Endothelial cell of hepatic sinusoid (primary cell): ENCODE data around the gene SOCS6.

Experiments
- in situ Hi-C: cut with HindIII; loops from 2 replicates; pipeline ENCODE4 v1.10.0; 2017; ENCODE audit warnings: low sequenced_read_pairs

The SOCS6 gene, protein sequence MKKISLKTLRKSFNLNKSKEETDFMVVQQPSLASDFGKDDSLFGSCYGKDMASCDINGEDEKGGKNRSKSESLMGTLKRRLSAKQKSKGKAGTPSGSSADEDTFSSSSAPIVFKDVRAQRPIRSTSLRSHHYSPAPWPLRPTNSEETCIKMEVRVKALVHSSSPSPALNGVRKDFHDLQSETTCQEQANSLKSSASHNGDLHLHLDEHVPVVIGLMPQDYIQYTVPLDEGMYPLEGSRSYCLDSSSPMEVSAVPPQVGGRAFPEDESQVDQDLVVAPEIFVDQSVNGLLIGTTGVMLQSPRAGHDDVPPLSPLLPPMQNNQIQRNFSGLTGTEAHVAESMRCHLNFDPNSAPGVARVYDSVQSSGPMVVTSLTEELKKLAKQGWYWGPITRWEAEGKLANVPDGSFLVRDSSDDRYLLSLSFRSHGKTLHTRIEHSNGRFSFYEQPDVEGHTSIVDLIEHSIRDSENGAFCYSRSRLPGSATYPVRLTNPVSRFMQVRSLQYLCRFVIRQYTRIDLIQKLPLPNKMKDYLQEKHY

DNA sequence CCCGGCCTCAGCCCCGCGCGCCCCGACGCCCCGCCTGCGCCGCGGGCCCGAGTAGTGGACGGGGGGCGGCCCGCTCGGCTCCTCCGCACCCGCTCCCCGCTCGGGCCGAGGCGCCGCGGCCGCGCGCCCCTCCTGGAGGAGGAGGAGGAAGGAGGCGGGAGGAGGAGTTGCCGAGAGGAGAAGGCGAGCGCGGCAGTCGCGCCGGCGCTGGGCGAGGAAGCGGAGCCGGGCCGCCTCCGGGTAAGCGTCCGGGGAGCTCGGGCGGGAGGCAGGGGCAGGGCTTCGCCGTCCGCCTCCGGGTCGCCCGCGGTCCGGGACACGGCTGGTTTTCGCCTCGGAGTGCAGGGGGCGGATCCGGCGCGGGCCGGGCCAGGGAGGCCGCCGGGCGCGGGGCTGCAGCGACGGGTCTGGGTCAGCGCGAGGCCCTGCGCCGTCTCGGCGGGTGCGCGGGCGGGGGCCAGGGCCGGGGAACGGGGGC lies at the start of gene SOCS6:
TSS of gene SOCS6 (plus strand) at position 195 of the 478 bp plus-strand sequence. CDS start 35,624 bp downstream, outside the sequence.
- in situ Hi-C loops = no loop called here

- in situ Hi-C loops = no loop called here
These were observed 45.5 kb upstream of the SOCS6 start for GRCh38 chr18:70243131-70243929.

GRCh38 chr18:70246061-70246466 lies 42.8 kb upstream of the SOCS6 start:
- in situ Hi-C loops = loop anchor here (5.0 kb wide), 1 partner anchor 59 kb away; no protein-coding TSS in a partner anchor

DNA sequence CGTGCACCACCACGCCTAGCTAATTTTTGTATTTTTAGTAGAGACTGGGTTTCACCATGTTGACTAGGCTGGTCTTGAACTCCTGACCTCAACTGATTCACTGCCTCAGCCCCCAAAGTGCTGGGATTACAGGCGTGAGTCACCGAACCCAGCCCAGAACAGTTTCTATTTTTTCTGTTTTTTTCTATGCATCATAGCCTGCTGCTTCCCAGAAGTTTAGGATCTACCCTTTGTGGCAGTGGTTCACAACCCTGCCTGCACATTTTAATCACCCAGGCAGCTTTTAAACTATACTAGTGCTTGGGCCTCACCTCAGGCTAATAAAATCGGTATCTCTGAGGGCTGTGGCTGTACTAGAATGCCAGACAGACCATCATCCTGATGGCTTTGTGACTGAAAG lies 39.7 kb upstream of the SOCS6 start:
- in situ Hi-C loops = loop anchor here (5.0 kb wide), 1 partner anchor 62 kb away; no protein-coding TSS in a partner anchor

DNA sequence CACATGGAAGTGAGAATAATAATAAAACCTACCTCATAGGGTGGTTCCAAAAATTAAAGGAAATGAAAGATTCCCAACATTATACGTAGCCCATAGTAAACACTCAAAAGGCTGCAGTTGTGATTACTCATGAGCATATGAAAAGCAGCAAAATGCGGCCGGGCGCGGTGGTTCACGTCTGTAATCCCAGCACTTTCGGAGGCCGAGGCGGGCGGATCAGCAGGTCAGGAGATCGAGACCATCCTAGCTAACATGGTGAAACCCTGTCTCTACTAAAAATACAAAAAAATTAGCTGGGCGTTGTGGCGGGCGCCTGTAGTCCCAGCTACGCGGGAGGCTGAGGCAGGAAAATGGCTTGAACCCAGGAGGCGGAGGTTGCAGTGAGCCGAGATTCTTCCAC lies 39.0 kb upstream of the SOCS6 start:
- in situ Hi-C loops = loop anchor here (5.0 kb wide), 1 partner anchor 63 kb away; no protein-coding TSS in a partner anchor

DNA sequence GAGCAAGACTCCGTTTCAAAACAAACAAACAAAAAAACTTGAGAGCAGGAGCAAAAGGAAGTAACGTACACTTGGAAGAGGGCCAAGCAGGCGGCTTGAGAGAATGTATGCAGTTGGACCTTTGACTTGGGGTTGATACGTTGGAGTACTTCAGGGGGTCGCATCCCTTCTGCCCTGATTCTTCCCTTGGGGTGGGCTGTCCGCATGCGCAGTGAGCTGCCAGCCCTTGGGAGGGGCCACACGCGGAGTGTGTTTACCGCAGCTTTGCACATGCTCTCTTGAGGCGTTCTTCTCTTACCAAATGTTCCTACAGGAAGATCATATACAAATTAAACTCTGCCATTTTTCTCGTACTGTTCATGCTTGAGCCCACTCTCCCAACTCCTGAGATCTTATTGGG lies 38.1 kb upstream of the SOCS6 start:
- in situ Hi-C loops = no loop called here

GRCh38 chr18:70256184-70256583 lies 32.7 kb upstream of the SOCS6 start:
- in situ Hi-C loops = no loop called here

GRCh38 chr18:70256994-70257393 lies 31.9 kb upstream of the SOCS6 start:
- in situ Hi-C loops = no loop called here

DNA sequence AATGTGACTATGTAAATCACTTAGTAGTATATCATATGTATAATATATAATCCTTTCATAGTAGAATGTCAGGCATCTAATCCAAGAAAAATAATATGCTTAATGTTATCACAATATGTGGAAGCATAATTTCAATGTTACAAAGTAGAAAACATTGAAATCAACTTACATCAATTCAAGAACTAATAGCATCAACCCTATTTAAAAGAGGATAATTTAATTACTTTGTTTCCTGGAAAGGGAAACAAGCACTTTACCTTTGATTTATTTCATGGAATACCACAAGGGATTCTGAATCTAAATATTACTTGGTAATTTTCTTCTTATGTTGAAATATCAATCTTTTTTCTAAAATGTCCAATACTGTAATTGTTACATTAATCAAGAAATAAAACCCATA lies 30.6 kb upstream of the SOCS6 start:
- in situ Hi-C loops = no loop called here

- in situ Hi-C loops = no loop called here
These were observed 28.2 kb upstream of the SOCS6 start for GRCh38 chr18:70260683-70261082.

DNA sequence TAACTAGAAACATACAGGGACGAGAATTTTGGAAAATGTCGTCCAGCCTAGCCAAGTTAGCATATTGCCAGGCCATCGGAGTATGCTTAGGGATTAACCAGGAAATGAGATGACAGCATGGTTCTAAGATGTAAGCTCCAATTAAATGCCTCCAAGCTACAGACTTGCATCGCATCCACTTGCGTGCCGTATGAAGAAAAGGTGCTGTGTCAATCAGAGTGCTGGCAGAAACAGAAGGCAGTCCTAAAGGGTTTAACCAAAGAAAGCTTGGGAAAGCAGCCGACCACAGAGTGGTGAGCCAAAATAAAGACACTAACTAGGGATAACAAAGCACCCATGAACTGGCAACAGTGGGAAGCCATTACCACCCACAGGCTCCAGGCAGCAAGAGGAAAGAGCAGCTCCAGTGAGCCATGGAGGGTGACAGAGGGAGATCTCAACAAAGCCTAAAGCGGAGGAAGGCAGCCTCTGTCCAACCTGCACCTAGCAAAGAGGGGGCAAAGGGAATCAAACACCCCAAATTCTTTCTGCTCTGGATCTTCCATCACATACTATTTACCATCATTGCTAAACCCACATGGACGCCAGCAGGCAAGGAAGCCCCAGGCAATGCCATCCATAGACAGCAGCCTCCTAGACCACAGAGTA lies 27.6 kb upstream of the SOCS6 start:
- in situ Hi-C loops = no loop called here

GRCh38 chr18:70263336-70263735 lies 25.5 kb upstream of the SOCS6 start:
- in situ Hi-C loops = no loop called here

DNA sequence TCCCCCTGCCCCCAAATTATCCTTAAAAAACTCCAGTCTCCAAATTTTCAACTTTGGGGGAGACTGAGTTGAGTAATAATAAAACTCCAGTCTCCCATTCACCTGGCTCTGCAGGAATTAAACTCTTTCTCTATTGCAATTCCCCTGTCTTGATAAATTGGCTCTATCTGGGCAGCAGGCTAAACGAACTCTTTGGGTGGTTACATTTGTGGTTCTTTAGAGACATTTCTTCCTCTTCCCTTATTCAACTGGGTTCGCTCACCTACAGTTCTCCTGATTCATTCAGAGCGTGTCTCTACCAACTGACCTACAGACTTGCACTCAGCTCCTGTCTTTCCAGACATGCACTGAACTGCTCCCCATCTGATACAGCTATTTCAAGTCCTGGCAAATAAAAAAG lies 17.1 kb upstream of the SOCS6 start:
- in situ Hi-C loops = no loop called here

- in situ Hi-C loops = no loop called here
These were observed 15.8 kb upstream of the SOCS6 start for GRCh38 chr18:70273021-70273420.

GRCh38 chr18:70276416-70277191 lies 12.2 kb upstream of the SOCS6 start:
- in situ Hi-C loops = no loop called here

DNA sequence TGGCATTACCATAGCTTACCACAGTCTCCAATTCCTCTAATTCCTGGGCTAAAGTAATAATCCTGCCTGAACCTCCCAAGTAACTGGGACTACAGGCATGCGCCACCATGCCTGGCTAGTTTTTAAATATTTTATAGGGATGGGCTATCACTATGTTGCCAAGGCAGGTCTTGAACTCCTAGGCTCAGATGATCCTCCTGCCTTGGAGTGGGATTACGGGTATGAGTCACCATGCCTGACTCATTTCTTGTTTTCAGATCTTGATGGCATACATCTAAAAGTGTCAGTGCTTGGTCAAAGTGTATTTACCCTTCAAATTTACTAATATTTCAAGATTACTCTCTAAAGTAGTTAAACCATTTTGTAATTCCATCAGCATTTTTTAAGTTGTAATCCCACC lies 9.4 kb upstream of the SOCS6 start:
- in situ Hi-C loops = no loop called here

DNA sequence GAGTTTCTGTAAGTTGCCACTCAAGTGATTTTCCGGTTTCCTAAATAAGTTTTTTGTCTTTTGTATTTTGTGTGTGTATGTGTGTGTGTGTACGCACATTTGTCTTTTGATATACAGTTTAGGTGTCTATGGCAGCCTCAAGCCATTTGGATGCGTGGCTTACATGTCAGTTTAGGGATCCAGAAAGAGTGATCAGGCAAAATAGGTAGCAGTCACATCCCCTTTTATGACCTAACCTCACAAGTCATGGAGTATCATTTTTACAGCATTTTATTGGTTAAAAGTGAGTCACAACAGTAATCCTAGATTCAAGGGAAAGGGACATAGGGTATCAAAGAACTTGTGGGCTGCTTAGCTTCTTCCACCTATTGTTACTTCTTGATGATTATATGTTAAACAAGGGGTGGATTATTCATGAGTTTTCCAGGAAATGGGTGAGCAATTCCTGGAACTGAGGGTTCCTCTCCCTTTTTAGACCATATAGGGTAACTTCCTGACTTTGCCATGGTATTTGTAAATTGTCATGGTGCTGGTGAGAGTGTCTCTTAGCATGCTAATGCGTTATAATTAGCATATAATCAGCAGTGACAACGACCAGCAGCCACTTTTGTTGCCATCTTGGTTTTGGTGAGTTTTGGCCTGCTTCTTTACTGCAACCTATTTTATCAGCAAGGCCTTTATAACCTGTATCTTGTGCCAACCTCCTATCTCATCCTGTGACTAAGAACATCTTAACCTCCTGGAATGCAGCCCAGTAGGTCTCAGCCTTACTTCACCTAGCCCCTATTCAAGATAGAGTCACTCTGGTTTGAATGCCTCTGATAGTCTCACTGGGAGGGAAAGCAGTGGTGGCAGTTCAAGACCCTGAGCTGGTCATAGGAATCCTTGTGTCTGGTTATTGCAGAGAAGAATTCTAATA lies 8.6 kb upstream of the SOCS6 start:
- in situ Hi-C loops = no loop called here

GRCh38 chr18:70284976-70285620 lies 3.7 kb upstream of the SOCS6 start:
- in situ Hi-C loops = no loop called here

GRCh38 chr18:70287731-70288130 lies 1.1 kb upstream of the SOCS6 start:
- in situ Hi-C loops = no loop called here
